ENCODE results near the gene LRCH1. TPM values are rescaled to one million over a fixed set of nuclear protein-coding genes. Genes with fewer than 3 reads are reported as not detected.

Gene LRCH1
- total and polyA plus RNA-seq, 2 experiments from 2014 or later: 3.9 to 9.2 TPM

- TF ChIP-seq REST (IDR thresholded peaks at IDR 0.05; ENCODE audit: unreplicated experiment) (no peak), ETS1 (IDR thresholded peaks at IDR 0.05) (no peak), NANOG (IDR thresholded peaks at IDR 0.05; ENCODE audit: borderline replicate concordance) (no peak)
Observed at GRCh38 chr13:46660857-46661256, 107.9 kb downstream of the LRCH1 start (continued).

GRCh38 chr13:46662690-46663089, 109.7 kb downstream of the LRCH1 start:
- H3K36me3 Mint-ChIP-seq (ENCODE audit: low read depth): no peaks in the 10 kb centered on the region; the same call in 2 of the 3 replicates
- H3K4me1 Mint-ChIP-seq: peaks cover 56% of the 10 kb centered on the region
- Histone ChIP-seq H3K27me3 (ENCODE audit: insufficient read depth) (no peaks in the 10 kb centered on the region), H3K4me1 (ENCODE audit: insufficient read depth) (peaks cover 47% of the 10 kb centered on the region), H4K20me1 (replicated peaks; ENCODE audit: insufficient read depth) (no peaks in the 10 kb centered on the region), H3K27ac (ENCODE audit: low read depth) (peak overlapping the region; percentile 16; the same call in 1 of the 2 replicates), H3K36me3 (ENCODE audit: insufficient read depth) (no peaks in the 10 kb centered on the region), H3K79me2 (replicated peaks; ENCODE audit: insufficient read depth) (peaks cover under 1% of the 10 kb centered on the region; the same call in 1 of the 2 replicates), H2AFZ (no peak overlapping the region), H3K4me3 (no peak overlapping the region), H3F3A (replicated peaks; ENCODE audit: low read depth) (no peaks in the 10 kb centered on the region), H3K4me2 (0 out of 2 replicates have a peak overlapping the region, but pooled peaks have one; percentile 10), H3K9me2 (ENCODE audit: insufficient read depth) (no peaks in the 10 kb centered on the region)
- no peak for ATAC-seq
- peaks cover 5% of the 10 kb centered on the region for H3K27me3 Mint-ChIP-seq (ENCODE audit: insufficient read depth, low read depth, poor library complexity)
- peak overlapping the region; percentile 81 for H3K27ac Mint-ChIP-seq
- H3K4me3 Mint-ChIP-seq: no peak overlapping the region
- no peaks in the 10 kb centered on the region for H3K9me3 Mint-ChIP-seq
- no peak for DNase-seq (ENCODE audit: low spot score)
- TF ChIP-seq CTCF (conservative IDR thresholded peaks at IDR 0.05; ENCODE audit: low read depth in 2 of 2): no peak
- no peak for TF ChIP-seq ZNF331 (CRISPR knock-in tag; IDR thresholded peaks at IDR 0.05; ENCODE audit: low read depth)
- TF ChIP-seq ZNF114 (CRISPR knock-in tag; IDR thresholded peaks at IDR 0.05): no peak
- TF ChIP-seq POLR2AphosphoS5 (IDR thresholded peaks at IDR 0.05; ENCODE audit: low read depth): no peak
- TF ChIP-seq STAT1 (IDR thresholded peaks at IDR 0.05; ENCODE audit: unreplicated experiment): no peak
- TF ChIP-seq ZNF462 (CRISPR knock-in tag; IDR thresholded peaks at IDR 0.05): no peak
- no peak for TF ChIP-seq EZH2phosphoT487 (IDR thresholded peaks at IDR 0.05; ENCODE audit: unreplicated experiment)
- no peak for TF ChIP-seq NANOG (IDR thresholded peaks at IDR 0.05; ENCODE audit: borderline replicate concordance)
- no peak for TF ChIP-seq JUNB (IDR thresholded peaks at IDR 0.05; ENCODE audit: unreplicated experiment)
- TF ChIP-seq ETS1 (IDR thresholded peaks at IDR 0.05): no peak
- TF ChIP-seq CREB1 (CRISPR knock-in tag; IDR thresholded peaks at IDR 0.05; ENCODE audit: low read depth): no peak
